Lung (tissue), 12 donors: ENCODE measurements around the gene TSPOAP1. TPM values are rescaled to one million over a fixed set of nuclear protein-coding genes. Genes with fewer than 3 reads are reported as not detected.

ENCODE experiments used
- ATAC-seq: fragments of 200-7000 bp; cut with Tn5 transposase; one replicate; pipeline ENCODE4 v1.9.1; 2020; ENCODE audit warnings: moderate number of reproducible peaks; ENCODE audit not compliant: insufficient read depth, low FRiP score
- DNase-seq, 3 donors: peaks; one replicate each; pipeline ENCODE4 v3.0.0-alpha.2; 2013 to 2017
- H3K27ac ChIP-seq, 2 donors: one replicate each; pipeline ENCODE4 v1.5.1; 2013; ENCODE audit warnings: mild to moderate bottlenecking in 2 of 2, moderate library complexity in 2 of 2, control low read depth in 1 of 2, inconsistent platforms in 1 of 2, low read depth in 1 of 2, low read length in 1 of 2
- H3K27me3 ChIP-seq, 3 donors: one replicate each; pipeline ENCODE4 v1.5.1; 2013; ENCODE audit warnings: low read length in 2 of 3; ENCODE audit not compliant: control insufficient read depth in 3 of 3, insufficient read depth in 3 of 3
- H3K36me3 ChIP-seq, 4 donors: one replicate each; pipeline ENCODE4 v1.5.1; 2013; ENCODE audit warnings: low read length in 4 of 4, mild to moderate bottlenecking in 1 of 4, moderate library complexity in 1 of 4; ENCODE audit not compliant: control insufficient read depth in 4 of 4, insufficient read depth in 4 of 4
- H3K4me1 ChIP-seq, 5 donors: one replicate each; pipeline ENCODE4 v1.5.1; 2013; ENCODE audit warnings: low read length in 5 of 5, mild to moderate bottlenecking in 2 of 5, moderate library complexity in 1 of 5; ENCODE audit not compliant: control insufficient read depth in 5 of 5, insufficient read depth in 5 of 5
- H3K4me3 ChIP-seq: one replicate; pipeline ENCODE4 v1.5.1; 2013; ENCODE audit warnings: mild to moderate bottlenecking, control low read depth, moderate library complexity
- H3K9ac ChIP-seq, 2 donors: one replicate each; pipeline ENCODE4 v1.5.1; 2013; ENCODE audit warnings: low read length in 2 of 2, control low read depth in 1 of 2; ENCODE audit not compliant: insufficient read depth in 1 of 2
- H3K9me3 ChIP-seq, 4 donors: one replicate each; pipeline ENCODE4 v1.5.1; 2013; ENCODE audit warnings: low read length in 3 of 4, mild to moderate bottlenecking in 1 of 4, moderate library complexity in 1 of 4; ENCODE audit not compliant: control insufficient read depth in 4 of 4, insufficient read depth in 3 of 4
- CTCF ChIP-seq: IDR thresholded peaks from 2 replicates; pipeline ENCODE4 v1.5.1; 2012; ENCODE audit warnings: mild to moderate bottlenecking; ENCODE audit errors: control extremely low read depth, extremely low read depth
- WGBS, 2 donors: extraction: QIAGEN DNeasy Blood & Tissue Kit; methylation state at CpG; one replicate each; pipeline ENCODE4 v1.1.7; 2013; 5-methylcytosine and 5-hydroxymethylcytosine counted together
- polyA plus RNA-seq, 2 donors: library from polyadenylated mRNA; stranded (reverse); fragments of 200-250 nt; gene quantifications; one replicate each; pipeline ENCODE4 v1.2.1, GENCODE V29; 2013
- total RNA-seq, 2 donors: library from RNA; depleted of rRNA in 1 of 2; stranded (reverse); fragments of >200 nt in 1 of 2; gene quantifications; one replicate each; pipeline ENCODE4 v1.2.1, GENCODE V29; 2014 to 2021
- donor health status: control.
- donor health status: control.
- donor health status: Bipolar disorder and iron deficiency.
- donor health status: healthy.
- donor health status: DM: yes; HTN: yes; CAD: no.

The TSPOAP1 gene
- total and polyA plus RNA-seq, 4 donors, result 7.0 to 23.5 (median 18.2) TPM

DNA sequence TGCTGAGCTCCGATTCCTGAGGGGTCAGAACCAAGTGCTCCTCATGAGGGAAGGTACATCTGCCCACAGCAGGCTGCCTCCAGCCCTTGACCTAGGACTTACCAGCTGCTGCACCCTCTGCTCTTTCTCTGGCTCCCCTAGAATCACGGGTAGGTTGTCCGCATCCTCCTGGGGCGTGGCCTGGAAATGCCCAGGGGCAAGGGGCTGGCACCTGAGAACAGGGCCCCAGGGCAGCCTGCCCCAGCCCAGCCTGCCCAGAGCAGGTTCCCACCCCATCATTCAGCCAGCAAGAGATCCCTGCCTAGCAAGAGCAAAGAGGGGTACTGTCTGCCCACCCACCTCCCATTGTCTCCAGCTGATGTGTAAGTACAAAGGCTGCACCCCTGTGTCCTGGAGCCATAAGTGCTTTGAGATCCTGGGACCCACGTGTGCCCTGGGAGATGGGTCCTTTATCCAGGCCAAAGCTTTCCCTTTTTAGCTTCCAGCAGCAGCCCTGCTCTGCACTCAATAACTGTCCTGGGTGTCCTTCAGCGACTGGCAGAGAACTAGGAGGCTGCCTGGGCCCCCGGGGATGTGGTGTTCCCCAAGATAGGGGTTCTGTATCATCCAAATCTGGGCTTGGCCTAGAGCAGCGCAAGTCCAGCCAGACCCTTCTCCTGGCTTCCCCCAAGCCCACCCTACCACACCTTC is 5.1 kb downstream of the TSPOAP1 start:
- Histone ChIP-seq H3K4me3 (no peak overlapping the region), H3K9me3 (no peaks in the 10 kb centered on the region), H3K27me3 (no peaks in the 10 kb centered on the region), H3K9ac (peak overlapping the region; percentile 61 to 75), H3K27ac (no peak overlapping the region), H3K36me3 (no peaks in the 10 kb centered on the region), H3K4me1 (peaks cover 0 to 20% (median 6%) of the 10 kb centered on the region in 5 donors)
- ATAC-seq (no peak), DNase-seq (no peak)
- no peak for TF ChIP-seq CTCF
- 68 to 84% methylated on average over 8 of the region's 8 CpGs for WGBS, 2 donors

DNA sequence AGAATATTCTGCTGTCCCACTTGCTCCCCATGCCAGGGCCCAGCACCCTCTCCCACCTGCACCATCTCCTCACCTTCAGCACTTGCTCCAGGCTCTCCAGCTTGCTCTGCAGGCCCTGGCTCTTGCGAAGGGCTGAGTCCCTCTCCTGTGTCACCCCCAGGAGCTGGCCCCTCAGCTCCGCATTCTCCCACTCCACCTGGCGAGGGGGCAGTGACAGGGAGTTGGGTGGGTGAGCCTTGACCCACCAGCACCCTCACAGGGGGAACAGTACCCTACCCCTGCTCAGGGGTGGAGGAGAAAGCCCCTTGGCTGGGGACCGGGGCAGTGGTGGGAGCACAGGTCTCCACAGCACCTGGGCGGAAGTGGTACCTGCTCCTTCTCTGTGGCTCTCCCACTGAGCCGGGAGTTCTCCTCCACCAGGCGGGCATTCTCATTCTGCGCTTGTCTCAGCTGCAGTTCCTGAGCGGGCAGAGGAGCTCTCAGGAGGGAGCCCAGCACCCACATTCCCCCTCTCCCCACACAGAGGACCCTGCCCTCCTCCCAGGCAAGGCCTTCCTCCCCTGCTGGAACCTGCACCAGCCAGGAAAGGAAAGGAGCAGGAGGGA is 5.9 kb downstream of the TSPOAP1 start:
- Histone ChIP-seq H3K9me3 (no peaks in the 10 kb centered on the region), H3K4me3 (no peak overlapping the region), H3K9ac (no peak overlapping the region), H3K27ac (no peak overlapping the region), H3K36me3 (no peaks in the 10 kb centered on the region), H3K27me3 (no peaks in the 10 kb centered on the region), H3K4me1 (peaks cover 0 to 14% (median 6%) of the 10 kb centered on the region in 5 donors)
- ATAC-seq (no peak), DNase-seq (no peak)
- TF ChIP-seq CTCF, result no peak
- WGBS, 2 donors, result 96 to 97% methylated on average over 7 to 9 of the region's 9 CpGs

DNA sequence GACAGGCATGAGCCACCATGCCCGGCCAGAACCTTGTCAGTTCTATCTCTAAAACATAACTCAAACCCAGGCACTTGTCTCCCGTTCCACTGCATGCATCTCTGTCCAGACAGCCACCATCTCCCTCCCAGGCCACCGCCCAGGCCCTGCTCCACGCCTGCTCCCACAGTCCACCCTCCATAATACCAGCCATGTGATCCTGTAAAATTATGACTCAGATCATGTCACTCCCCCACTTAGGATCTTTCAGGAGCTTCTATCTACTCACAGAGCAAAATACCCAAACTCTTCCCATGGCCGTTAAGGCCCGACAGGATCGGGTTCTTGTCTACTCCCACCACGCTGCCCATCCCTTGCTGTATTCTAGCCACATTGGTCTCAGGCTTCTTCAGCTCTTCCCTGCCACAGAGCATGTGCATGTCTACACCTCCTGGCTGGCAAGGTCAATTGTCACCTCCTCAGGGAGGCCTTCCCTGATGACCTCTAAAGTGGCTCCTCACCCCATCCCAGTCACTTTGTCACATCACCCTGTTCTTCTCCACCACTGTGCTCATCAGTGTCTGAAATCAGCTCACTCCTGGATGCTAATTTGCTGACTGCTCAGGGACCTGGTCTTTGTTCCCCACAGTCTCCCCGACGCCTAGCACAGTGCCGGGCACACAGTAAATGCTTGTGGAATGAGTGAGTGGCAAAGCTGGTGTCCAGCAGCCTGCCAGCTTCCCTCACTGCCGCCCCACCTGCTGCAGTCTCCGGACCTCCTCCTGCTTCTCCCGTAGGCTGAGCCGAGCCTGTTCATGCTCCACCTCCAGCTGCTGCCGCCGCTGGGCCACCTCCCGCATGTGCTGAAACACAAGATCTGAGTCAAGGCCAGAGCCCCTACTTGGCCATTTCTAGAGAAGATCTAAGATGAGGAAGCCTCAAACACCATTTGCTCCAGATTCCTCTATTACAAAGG is 6.7 kb downstream of the TSPOAP1 start:
- Histone ChIP-seq H3K4me3 (no peak overlapping the region), H3K4me1 (peaks cover 0 to 14% (median 6%) of the 10 kb centered on the region in 5 donors), H3K9ac (no peak overlapping the region), H3K36me3 (no peaks in the 10 kb centered on the region), H3K9me3 (no peaks in the 10 kb centered on the region), H3K27ac (no peak overlapping the region), H3K27me3 (no peaks in the 10 kb centered on the region)
- no peak for DNase-seq
- ATAC-seq, result no peak
- WGBS, 2 donors, result 91 to 92% methylated on average over 18 of the region's 18 CpGs
- no peak for TF ChIP-seq CTCF
